HG03159 (cell line): ENCODE results near the gene SBF2.
A peak's percentile ranks its signal among the peaks of the same experiment; 100 is the strongest.

Source experiments
- ATAC-seq: cut with Tn5 transposase; IDR thresholded peaks from one replicate; pipeline ENCODE4 v1.9.1; 2021; ENCODE audit warnings: mild to moderate bottlenecking, moderate library complexity; ENCODE audit not compliant: unreplicated experiment

Gene SBF2

DNA sequence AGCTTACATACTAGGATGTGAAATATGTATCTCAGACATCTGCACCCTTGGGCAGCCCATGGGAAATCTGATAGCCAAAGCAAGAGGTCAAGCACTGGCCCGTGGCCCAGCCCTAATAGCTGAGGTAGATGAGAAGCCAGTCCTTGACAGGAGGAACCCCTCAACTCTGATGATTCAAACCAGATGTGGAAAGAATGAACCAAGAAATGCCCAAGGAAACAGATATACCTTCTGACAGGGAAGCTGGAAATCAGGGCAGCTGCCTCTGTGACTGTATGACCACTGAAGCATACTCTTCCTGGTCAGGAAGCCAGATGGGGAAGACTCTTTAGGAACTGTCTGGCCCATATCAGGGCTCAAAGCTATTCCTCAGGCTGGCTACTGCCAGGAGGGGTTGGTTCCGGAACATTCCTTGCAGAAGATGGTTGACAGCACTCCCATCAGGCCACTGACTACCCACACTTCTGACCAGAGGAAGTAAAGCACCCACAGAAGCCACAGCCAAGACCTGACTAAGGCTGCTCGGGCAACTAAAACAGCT, 506.0 kb downstream of the SBF2 start:
- ATAC-seq, result no peak

- ATAC-seq, result no peak
Observed at GRCh38 chr11:9787260-9787659, 506.8 kb downstream of the SBF2 start.

DNA sequence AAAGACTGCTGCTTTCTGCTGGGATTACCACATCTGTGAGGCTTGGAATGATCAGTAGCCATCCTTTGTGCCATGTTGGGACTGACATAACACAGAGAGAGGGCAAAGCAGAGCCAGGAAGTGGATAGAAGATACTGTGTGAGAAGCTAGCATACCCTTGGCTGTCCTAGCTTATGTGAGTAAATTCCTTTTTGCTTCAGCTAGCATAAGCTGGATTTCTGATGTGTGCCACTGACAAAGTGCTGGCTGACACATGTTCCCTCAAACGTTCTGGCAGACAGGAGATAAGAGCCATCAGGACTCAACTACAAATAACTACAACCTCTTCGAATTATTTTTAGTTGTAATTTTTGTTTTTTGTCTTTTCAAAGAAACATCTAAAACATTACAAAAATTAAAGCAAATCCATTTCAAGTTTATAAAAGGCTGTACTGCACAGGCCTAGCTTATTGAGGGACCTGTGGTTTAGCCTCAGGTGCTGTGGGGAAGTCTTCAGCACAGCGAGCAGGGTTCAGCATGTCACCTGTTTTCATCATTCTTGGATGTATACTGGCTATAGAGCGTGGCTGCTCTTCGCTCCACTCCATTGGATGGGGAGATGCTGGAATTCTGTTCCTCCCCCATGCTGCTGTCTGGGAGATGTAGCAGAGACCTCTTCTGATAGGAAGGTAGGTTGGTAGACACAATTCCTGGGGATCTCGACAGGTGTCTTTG, 509.3 kb downstream of the SBF2 start:
- no peak for ATAC-seq

GRCh38 chr11:9783986-9784385, 510.0 kb downstream of the SBF2 start:
- no peak for ATAC-seq

DNA sequence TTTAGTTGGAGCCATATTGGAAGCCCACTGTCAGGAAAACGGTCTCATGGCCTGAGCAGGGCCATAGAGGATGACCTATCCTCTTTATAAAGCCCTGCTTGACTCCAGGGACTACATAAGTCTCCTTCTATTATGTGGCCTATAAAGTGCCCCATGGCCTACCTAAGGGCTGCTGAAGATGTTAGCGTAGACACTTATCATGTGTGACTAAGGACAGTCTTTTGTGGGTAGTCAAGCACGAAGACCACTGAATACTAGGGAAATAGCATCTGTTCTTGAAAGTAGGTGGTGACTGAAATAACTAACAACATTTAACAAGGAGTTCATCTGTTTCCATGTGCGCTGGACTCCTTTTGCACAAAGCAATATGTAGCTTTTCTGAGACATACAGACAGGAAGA, 513.1 kb downstream of the SBF2 start:
- no peak for ATAC-seq

DNA sequence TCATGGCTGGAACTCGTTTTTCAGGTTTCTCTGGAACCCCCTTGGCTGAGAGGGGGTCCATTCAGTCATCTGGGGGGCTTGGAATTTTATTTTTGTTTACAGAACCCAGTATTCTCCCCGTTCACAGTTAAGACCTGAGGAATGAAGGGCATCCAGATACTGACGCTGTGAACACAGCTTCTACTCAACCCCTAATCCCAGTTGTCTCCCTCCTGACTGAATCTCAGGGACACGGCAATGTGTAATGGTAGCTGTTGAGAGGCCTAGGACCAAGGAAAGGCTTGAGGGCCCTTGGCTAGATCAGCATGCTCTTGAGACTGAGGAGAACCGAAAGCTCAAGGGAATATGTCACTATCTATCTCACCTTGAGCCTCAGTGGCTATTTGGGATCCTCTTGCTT, 516.5 kb downstream of the SBF2 start:
- ATAC-seq, result no peak

- no peak for ATAC-seq
Observed at GRCh38 chr11:9777066-9777465, 517.0 kb downstream of the SBF2 start.

- ATAC-seq, result no peak
Observed at GRCh38 chr11:9776203-9776602, 517.8 kb downstream of the SBF2 start.

GRCh38 chr11:9775398-9775779, 518.6 kb downstream of the SBF2 start:
- ATAC-seq, result no peak

- no peak for ATAC-seq
Observed at GRCh38 chr11:9774591-9775397, 519.2 kb downstream of the SBF2 start.

GRCh38 chr11:9774109-9774508, 519.9 kb downstream of the SBF2 start:
- ATAC-seq, result no peak

GRCh38 chr11:9773524-9773923, 520.5 kb downstream of the SBF2 start:
- ATAC-seq, result no peak

DNA sequence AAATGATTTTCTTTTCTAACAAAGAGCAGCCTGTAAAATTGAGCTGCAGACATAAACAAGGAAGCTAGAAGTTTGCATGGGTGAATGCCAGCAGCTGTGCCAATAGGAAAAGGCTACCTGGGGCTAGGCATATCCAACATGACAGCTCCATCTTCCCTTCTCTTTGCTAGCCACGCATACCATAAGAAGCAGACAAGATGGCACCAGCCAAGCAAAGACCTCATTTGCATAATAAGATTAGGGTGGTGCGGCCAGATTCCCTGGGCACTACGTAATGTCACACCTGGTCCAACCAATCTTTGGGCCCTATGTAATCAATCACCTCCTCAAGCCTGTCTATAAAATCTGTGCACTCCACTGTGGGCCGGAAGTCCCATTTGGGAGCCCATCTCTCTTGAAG, 521.8 kb downstream of the SBF2 start:
- ATAC-seq, result no peak

DNA sequence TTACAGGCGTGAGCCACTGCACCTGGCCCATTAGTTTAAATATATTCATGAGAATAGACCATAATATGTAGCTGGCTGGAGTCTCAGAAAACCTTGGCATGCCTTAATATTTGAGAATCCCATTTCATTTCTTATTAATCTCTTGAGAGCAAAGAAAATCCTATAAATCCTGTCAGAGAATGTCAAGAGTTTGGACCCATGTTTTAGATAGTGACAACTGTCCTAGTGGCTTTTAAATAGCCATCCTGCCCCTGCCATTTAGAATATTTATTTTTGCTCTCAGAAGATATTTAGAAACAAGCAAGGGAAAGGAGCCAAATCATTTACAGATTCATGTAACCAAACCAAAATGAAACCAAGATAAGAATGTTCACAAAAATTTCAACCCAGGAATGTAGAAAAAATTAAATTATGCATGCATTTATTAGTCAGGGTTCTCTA, 522.9 kb downstream of the SBF2 start:
- no peak for ATAC-seq

- no peak for ATAC-seq
Observed at GRCh38 chr11:9769621-9770020, 524.4 kb downstream of the SBF2 start.

DNA sequence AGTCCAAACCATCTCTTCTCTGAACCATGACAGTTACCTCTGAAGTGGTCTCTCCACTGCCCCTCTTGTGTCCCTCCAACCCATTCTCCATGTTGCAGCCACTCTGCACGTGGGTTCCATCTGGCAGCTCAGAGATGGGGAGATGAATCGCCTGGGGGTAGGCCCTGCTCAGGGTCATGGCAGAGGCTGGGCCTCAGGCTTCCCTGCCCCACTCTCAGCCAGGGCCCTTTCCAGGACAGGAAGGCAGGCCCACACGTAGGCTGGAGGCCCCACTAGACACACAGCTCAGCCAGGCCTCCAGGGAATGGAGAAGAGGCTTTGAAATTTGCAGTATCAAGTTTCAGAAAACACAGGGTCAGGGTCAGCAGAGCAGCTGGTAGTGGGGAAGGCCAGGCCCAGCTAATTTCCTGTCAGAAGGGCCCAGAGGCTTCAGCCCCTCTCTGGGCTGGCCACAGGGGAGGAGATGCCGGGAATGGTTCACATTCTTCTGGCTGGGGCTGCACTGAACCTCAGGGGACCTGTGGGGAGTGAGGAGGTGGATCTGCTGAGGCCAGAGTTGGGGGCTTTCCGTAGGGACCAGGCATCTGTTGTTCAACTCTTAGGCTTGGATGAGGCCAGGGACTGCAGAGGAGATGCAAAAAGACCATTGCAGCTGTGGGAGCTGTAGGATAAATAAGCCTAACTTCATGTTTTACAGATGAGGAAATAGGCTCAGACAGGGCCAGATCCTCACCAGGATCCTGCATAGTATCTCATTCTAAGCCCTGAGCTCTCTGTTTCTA, 528.5 kb downstream of the SBF2 start:
- ATAC-seq, result no peak

GRCh38 chr11:9763301-9763700, 530.7 kb downstream of the SBF2 start:
- ATAC-seq, result no peak

DNA sequence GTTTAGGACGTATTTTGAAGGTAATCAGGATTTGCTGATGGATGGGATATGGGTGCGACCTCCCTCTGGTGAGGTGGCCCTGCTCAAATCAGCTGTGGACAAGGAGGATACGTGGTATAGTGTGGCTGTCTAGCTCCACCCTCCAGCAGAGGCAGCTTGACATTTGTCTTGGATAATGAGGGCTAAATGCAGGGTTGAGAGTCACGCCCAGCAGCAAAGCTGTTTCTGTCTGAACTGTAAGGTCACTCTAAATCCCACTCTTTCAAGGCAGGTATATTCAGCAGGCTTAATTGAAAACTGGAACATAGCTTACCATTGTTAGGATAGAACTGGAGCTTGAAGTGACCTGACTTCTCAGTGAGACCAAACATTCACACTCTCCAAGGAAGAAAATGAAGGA, 531.5 kb downstream of the SBF2 start:
- ATAC-seq, result no peak

DNA sequence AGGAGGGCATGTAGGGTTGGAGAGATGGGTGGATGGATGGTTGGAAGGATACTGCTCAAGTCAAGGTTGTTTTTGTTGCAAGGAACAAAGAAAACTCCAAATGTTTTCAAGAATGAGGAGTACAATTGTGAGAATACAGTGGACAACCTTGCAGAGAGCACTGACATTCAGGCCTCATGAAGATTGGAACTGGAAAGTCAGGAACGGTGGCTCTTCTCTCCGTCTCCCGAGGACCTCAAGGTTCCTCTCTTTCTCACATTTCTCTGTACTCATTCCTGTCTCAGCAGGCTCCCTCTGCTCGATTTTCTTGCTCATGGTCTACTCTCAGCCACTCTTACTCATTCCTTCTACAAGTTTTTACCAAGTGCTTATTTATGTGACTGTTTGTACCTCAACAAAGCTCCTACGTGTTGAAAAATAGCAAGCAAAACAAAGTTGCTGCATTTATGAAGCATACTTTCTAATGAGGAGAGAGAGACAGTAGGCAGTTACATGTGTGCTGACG, 532.5 kb downstream of the SBF2 start:
- no peak for ATAC-seq

DNA sequence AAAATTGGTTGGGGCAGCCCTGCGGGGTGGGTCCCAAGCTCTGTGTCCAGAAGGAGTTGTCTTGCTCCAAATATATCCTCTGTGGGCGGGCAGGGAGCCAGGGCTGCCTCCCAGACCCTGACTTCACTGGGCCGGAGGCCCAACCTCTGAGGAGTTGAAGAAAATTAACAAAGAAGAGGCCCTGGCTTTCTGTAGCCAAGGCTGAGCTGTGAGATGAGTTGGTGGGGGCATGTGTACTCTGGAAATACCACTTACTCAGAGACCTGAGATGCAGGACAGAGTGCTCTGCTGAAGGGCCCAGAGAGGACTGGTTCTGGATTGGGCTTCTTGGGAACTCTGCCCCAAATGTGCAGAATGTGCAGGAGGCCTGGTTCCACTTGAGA, 533.8 kb downstream of the SBF2 start:
- no peak for ATAC-seq

DNA sequence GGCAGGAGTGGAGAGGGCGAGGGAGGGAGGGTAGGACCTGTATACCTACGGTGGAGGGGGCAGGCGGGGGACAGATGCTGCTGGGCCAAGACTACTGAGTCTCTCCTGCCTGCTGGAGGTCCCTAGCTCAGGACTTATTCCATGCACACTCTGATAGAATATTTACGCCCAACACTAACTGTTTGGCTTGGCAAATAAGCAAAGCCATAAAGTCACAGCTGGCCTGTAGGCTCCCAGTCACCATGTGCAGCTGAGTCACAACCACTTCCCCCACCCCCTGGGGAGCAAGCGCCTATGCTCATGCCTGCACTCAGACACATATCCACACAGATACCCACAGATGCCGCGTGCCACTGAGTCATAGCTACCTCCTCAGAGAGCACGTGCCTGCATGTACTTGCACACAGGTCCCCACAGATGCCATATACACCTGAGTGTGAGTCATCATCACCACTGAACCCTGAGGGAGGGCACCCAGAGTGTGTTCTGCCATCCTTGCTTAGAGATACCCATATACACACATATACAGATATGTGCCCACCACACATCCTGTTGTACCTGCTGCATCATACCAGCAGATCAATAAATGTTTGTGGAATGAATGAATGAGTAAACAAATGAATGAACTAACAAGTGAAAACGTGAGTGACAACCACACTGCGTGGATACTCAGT, 534.4 kb downstream of the SBF2 start:
- peak; percentile 46 for ATAC-seq
